Esophagus muscularis mucosa (tissue), 4 donors: ENCODE results near the gene CTNNA2. TPM values are rescaled to one million over a fixed set of nuclear protein-coding genes. Genes with fewer than 3 reads are reported as not detected.

Experiments used
- DNase-seq: peaks from one replicate; pipeline ENCODE4 v3.0.0-alpha.2; 2017; ENCODE audit errors: extremely low spot score
- H3K27ac ChIP-seq, 4 donors: fragments of 200-600 bp; sonication (generic); replicated peaks in 1 of 4; 1 replicate in 3 of 4; 2 replicates in 1 of 4; pipeline ENCODE4 v1.5.1; 2016 to 2019; ENCODE audit warnings: mild to moderate bottlenecking in 1 of 4
- H3K27me3 ChIP-seq, 4 donors: fragments of 200-600 bp; sonication (generic); one replicate each; pipeline versions ENCODE4 v1.5.1 to v1.6.0; 2016 to 2019
- H3K36me3 ChIP-seq, 4 donors: fragments of 200-600 bp; sonication (generic); one replicate each; pipeline ENCODE4 v1.5.1; 2016 to 2019
- H3K4me1 ChIP-seq, 4 donors: fragments of 200-600 bp; sonication (generic); one replicate each; pipeline ENCODE4 v1.5.1; 2016 to 2019
- H3K4me3 ChIP-seq, 4 donors: fragments of 200-600 bp; sonication (generic); 1 replicate in 2 of 4; 2 replicates in 2 of 4; pipeline ENCODE4 v1.5.1; 2016 to 2019; ENCODE audit warnings: mild to moderate bottlenecking in 4 of 4, moderate library complexity in 1 of 4
- H3K9me3 ChIP-seq, 4 donors: fragments of 200-600 bp; sonication (generic); 1 replicate in 3 of 4; 2 replicates in 1 of 4; pipeline ENCODE4 v1.5.1; 2016 to 2019
- EP300 ChIP-seq: sonication (generic); formaldehyde crosslinking; IDR thresholded peaks from one replicate; pipeline ENCODE4 v1.6.1; 2017; ENCODE audit warnings: antibody characterized with exemption
- POLR2A ChIP-seq: fragments of 450-650 bp; IDR thresholded peaks from one replicate; pipeline ENCODE4 v1.6.1; 2017; ENCODE audit warnings: antibody characterized with exemption, moderate library complexity, mild to moderate bottlenecking, low read depth
- POLR2AphosphoS5 ChIP-seq, 2 donors: sonication (generic); formaldehyde crosslinking; IDR thresholded peaks; one replicate each; pipeline ENCODE4 v1.6.1; 2017; ENCODE audit warnings: antibody characterized with exemption in 2 of 2
- WGBS: methylation state at CpG from one replicate; pipeline ENCODE4 v1.1.5; 2018; 5-methylcytosine and 5-hydroxymethylcytosine counted together
- intact Hi-C: fragments of 100-400 bp; cut with DNase I; formaldehyde crosslinking; loops from one replicate; pipeline ENCODE4 v1.15.1; 2023
- total RNA-seq, 4 donors: library from RNA; depleted of rRNA; stranded (reverse); fragments of >200 nt; gene quantifications; one replicate each; pipeline versions ENCODE4 v1.1.0 to v1.2.1, GENCODE V29; 2016
- TF ChIP-seq, protein P1 (sequence below), 3 experiments: fragments of 200-600 bp in 2 of 3; fragments of 450-650 bp in 1 of 3; sonication (generic) in 2 of 3; IDR thresholded peaks; one replicate each; pipeline ENCODE4 v1.5.1; 2017 to 2019; ENCODE audit warnings: antibody characterized with exemption in 3 of 3, mild to moderate bottlenecking in 2 of 3, moderate library complexity in 1 of 3

Gene CTNNA2
- total RNA-seq, 4 donors from 2014 or later, result 0.42 to 2.5 (median 1.1) TPM

DNA sequence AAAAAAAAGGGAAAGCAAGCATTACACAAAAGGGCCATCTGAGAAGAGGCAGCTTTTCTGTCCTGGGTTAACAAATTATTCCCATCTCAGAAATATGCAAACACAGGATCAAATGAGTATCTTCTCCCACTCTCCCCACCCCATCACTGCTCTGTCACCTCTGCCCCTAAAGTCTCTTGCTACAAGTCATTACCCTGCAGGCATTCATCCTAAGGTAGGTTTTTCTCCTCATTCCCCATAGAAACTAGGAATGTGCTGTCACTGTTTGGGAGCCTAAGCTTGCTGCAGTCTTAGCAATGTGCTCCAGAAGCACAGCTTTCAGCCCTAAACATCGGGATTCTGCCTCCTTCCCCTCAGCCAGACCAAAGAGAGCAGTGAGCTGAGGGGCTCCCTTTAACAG, 788.1 kb downstream of the CTNNA2 start:
- no peak for DNase-seq
- Histone ChIP-seq H3K27ac (no peak overlapping the region), H3K4me3 (no peak overlapping the region), H3K27me3 (peaks cover 0 to 42% (median 19%) of the 10 kb centered on the region in 4 donors), H3K36me3 (no peaks in the 10 kb centered on the region), H3K4me1 (peaks cover 15 to 31% (median 27%) of the 10 kb centered on the region in 4 donors), H3K9me3 (no peaks in the 10 kb centered on the region)
- TF ChIP-seq POLR2AphosphoS5 (IDR thresholded peaks at IDR 0.05) (no peak), POLR2A (no peak), EP300 (no peak)
- TF ChIP-seq, protein P1, sequence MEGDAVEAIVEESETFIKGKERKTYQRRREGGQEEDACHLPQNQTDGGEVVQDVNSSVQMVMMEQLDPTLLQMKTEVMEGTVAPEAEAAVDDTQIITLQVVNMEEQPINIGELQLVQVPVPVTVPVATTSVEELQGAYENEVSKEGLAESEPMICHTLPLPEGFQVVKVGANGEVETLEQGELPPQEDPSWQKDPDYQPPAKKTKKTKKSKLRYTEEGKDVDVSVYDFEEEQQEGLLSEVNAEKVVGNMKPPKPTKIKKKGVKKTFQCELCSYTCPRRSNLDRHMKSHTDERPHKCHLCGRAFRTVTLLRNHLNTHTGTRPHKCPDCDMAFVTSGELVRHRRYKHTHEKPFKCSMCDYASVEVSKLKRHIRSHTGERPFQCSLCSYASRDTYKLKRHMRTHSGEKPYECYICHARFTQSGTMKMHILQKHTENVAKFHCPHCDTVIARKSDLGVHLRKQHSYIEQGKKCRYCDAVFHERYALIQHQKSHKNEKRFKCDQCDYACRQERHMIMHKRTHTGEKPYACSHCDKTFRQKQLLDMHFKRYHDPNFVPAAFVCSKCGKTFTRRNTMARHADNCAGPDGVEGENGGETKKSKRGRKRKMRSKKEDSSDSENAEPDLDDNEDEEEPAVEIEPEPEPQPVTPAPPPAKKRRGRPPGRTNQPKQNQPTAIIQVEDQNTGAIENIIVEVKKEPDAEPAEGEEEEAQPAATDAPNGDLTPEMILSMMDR (IDR thresholded peaks at IDR 0.05), result no peak
- intact Hi-C loops, result no loop called here
- WGBS, result 20% methylated on average over 1 of the region's 1 CpG

DNA sequence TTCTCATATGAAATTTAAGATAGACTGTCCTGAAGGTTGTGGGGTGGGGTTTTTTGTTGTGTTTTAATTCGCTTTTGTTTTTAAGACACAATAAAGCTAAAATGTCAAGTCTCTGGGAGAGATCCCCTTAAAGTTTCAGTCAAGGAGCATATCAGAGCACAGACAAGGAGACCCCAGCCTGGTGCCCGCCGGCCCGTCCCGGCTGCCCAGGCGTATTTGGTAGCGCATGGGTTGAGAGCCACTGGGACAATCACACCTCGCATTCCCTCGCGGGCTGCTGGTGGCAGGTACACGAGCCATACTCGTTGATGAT, 789.1 kb downstream of the CTNNA2 start:
- peaks cover 15 to 31% (median 27%) of the 10 kb centered on the region in 4 donors for H3K4me1 ChIP-seq
- peak overlapping the region in 3 of 4 donors; percentile 50 to 64 (median 52) for H3K4me3 ChIP-seq
- H3K36me3 ChIP-seq, result no peaks in the 10 kb centered on the region
- peaks cover 0 to 50% (median 19%) of the 10 kb centered on the region in 4 donors for H3K27me3 ChIP-seq
- TF ChIP-seq, protein P1 (IDR thresholded peaks at IDR 0.05), result no peak
- TF ChIP-seq POLR2A, result no peak
- TF ChIP-seq EP300, result no peak
- TF ChIP-seq POLR2AphosphoS5 (IDR thresholded peaks at IDR 0.05), result no peak
- intact Hi-C loops, result no loop called here
- DNase-seq, result no peak
- WGBS, result 41% methylated on average over 12 of the region's 12 CpGs
- no peaks in the 10 kb centered on the region for H3K9me3 ChIP-seq
- H3K27ac ChIP-seq, result peak overlapping the region in 1 of 4 donors; percentile 53

DNA sequence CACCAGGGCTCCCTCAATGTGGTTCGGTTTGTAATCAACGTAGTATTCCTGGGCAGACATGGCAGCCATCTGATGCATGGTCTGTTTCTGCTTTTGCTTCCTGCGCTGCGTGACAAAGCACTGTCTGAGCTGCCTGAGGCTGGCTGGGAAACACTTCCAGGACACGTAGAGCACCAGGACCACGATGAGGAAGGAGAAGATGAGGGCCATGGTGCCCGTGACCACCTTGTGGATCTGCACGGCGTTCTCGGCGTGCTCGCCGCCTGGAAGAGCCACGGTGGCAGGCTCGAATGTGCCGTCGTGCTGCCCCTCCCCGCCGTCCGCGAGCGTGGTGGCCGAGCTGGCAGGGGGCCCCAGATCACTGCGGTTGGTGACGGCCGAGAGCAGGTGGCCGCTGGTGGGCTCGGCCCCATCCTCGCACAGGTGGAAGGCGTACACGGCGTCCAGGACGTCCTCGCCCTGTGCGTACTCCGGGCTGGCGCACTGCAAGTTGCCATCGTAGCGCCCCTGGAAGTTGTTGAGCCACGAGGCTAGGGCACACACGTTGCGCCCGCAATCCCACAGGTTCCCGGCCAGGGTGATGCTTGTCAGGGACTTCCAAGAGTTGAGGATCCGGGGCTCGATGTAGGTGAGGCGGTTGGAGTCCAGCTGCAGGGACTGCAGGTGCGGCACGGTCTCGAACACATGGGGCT, 789.6 kb downstream of the CTNNA2 start:
- Histone ChIP-seq H3K4me1 (peaks cover 15 to 31% (median 27%) of the 10 kb centered on the region in 4 donors), H3K4me3 (peak overlapping the region; percentile 50 to 64 (median 56)), H3K27ac (peak overlapping the region in 1 of 4 donors; percentile 53), H3K9me3 (no peaks in the 10 kb centered on the region), H3K36me3 (no peaks in the 10 kb centered on the region), H3K27me3 (peaks cover 0 to 50% (median 19%) of the 10 kb centered on the region in 4 donors)
- intact Hi-C loops, result no loop called here
- WGBS, result 36% methylated on average over 9 of the region's 50 CpGs
- DNase-seq, result no peak
- TF ChIP-seq POLR2AphosphoS5 (IDR thresholded peaks at IDR 0.05) (no peak), EP300 (no peak), POLR2A (no peak)
- TF ChIP-seq, protein P1 (IDR thresholded peaks at IDR 0.05), result no peak

DNA sequence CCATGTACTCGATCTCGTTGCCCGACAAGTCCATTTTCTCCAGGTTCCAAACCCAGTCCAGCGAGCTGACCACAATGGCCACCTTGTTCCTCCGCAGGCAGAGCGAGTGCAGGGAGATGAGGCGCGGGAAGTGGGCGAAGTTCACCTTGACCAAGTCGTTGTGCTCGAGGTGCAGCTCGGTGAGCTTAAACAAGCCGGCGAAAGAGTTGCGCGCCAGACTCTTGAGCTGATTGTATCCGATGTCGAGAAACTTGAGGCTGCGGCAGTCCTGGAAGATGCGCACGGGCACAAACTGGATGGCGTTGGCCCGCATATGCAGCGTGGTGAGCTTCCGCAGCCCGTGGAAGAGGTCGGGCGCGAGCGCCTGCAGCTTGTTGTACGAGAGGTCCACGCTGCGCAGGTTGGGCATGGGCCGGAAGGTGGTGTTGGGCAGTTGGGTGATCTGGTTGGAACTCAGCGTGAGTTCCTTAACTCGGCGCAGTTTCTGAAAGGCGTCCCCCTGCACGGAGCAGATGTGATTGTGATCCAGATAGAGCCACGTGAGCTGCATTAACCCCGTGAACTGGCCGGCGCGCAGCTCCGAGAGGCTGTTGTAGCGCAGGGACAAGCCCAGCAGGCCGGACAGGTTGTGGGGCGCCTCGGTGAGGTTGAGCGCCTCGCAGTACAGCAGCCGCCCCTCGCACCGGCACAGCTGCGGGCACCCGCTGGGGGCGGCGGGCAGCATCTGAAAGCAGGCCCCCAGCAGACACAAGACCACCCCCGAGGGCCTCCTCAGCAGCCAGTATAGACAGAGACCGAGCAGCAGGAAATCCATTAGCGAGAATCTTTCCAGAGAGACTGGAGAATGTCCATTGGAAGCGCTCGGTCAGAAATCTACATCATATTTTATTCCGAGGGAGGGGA, 790.4 kb downstream of the CTNNA2 start:
- DNase-seq, result no peak
- WGBS, result 1% methylated on average over 20 of the region's 64 CpGs
- H3K9me3 ChIP-seq, result no peaks in the 10 kb centered on the region
- H3K27ac ChIP-seq, result peak overlapping the region in 1 of 4 donors; percentile 53
- no peak for TF ChIP-seq POLR2AphosphoS5 (IDR thresholded peaks at IDR 0.05)
- TF ChIP-seq, protein P1 (IDR thresholded peaks at IDR 0.05), result no peak
- no peak for TF ChIP-seq POLR2A
- no peak for TF ChIP-seq EP300
- H3K36me3 ChIP-seq, result no peaks in the 10 kb centered on the region
- H3K4me1 ChIP-seq, result peaks cover 15 to 31% (median 27%) of the 10 kb centered on the region in 4 donors
- peaks cover 0 to 50% (median 19%) of the 10 kb centered on the region in 4 donors for H3K27me3 ChIP-seq
- intact Hi-C loops, result no loop called here
- H3K4me3 ChIP-seq, result peak overlapping the region; percentile 50 to 64 (median 56)
